HS-27A (cell line): Measurements from ENCODE around the gene RYR1.
"Not testable (repeated sequence)": the region's sequence is repeated elsewhere in the genome, so short reads cannot be mapped to it uniquely, and the experiment has no call there.

ENCODE experiments used
- DNase-seq: peaks from one replicate; pipeline ENCODE4 v3.0.0-alpha.2; 2012; ENCODE audit warnings: low read depth, missing footprints

The RYR1 gene

GRCh38 chr19:38538793-38539528, 105.5 kb downstream of the RYR1 start:
- DNase-seq: no peak

GRCh38 chr19:38539751-38540150, 106.3 kb downstream of the RYR1 start:
- no peak for DNase-seq

DNA sequence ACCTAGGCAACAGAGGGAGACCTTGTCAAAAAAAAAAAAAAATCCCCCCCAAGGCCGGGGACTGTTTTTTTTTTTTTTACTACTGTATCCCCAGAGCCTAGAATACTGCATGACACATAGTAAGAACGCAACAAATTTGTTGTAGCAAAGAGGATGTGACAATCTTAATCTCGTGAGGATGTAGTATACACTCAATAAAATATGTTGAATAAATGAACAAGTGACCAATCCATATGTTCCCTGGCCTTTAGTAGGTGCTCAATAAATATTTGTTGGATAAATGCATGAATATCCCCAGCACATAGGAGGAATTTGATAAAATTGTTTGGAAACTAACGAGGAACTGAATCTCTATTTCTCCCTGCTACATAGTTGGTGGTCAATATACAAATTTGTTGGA, 108.5 kb downstream of the RYR1 start:
- no peak for DNase-seq

DNA sequence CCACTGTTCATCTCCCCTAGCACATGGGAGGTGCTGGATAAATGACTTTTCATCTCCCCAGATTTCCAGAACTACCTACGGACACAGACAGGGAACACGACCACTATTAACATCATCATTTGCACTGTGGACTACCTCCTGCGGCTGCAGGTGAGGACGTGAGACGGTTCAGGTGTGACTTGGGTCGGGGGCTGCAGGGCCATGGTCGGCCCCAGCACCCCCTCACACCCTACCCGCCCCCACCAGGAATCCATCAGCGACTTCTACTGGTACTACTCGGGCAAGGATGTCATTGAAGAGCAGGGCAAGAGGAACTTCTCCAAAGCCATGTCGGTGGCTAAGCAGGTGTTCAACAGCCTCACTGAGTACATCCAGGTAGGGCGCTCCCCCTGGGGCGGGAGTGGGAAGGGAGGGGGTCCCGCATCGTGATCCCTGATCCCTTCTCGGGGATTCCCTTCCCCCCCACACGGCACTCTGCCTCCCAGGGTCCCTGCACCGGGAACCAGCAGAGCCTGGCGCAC, 109.9 kb downstream of the RYR1 start:
- no peak for DNase-seq

DNA sequence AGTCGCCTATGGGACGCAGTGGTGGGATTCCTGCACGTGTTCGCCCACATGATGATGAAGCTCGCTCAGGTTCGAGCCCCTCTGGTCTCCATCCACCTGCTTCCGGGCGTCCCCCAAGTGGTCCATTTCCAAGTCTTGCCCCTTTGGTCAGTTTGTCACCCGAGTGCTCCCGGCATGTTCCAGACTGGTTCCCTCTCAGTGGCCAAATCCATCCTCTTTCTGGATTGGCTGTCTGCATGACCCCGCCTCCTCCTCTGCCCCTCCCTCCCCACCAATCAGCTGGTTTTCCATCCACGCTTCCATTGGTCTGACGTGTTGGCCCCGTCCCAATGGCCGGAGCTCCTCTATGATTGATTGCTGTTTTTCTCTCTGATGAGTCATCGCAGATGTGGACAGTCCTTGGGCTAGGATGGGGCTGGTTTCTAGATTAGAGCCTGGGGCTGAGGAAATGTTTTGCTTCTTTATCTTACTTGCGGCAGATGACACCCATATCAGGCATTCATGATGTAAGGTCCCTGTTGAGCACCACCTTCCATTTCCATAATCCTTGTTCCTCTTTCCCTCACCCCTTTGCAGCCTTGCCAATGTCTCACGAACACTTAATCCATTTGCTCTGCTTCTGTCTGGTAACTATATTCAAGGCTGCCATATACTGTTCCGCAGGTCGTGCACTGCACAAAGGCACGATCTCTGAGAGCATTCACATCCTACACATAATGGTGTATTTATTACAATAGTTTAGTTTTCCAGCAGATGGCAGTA, 110.5 kb downstream of the RYR1 start:
- peak; percentile 93 for DNase-seq

- DNase-seq: no peak
These were observed 111.3 kb downstream of the RYR1 start for GRCh38 chr19:38544569-38545315.

DNA sequence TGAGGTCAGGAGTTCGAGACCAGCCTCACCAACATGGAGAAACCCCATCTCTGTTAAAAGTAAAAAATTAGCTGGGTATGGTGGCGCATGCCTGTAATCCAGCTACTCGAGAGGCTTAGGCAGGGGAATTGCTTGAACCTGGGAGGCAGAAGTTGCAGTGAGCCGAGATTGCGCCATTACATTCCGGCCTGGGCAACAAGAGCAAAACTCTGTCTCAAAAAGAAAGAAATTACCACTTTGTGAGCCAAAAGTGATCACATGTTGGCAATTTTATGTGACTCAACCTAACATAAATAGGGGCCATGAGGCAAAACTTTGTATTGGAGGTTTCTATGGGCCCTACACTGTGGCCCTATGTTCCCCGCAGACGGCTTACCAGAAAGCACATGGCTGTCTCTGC, 112.1 kb downstream of the RYR1 start:
- DNase-seq: no peak

- DNase-seq: no peak
These were observed 113.9 kb downstream of the RYR1 start for GRCh38 chr19:38547421-38547820.

DNA sequence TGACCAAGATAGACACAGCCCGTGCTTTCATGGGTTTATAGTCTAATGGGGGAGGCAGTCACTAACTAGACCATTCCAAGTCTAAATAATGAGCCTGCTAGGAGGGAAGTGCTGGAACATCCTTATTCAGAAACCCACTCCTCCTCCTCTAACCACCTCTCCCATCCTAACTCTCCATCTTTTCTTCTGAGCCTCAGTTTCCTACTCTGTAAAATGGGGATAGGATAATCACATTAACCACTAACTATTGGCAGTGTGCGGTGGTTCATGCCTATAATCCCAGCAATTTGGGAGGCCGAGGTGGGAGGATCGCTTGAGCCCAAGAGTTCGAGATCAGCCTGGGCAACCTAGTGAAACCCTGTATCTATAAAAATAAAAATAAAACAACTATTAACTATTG, 115.6 kb downstream of the RYR1 start:
- DNase-seq: no peak

DNA sequence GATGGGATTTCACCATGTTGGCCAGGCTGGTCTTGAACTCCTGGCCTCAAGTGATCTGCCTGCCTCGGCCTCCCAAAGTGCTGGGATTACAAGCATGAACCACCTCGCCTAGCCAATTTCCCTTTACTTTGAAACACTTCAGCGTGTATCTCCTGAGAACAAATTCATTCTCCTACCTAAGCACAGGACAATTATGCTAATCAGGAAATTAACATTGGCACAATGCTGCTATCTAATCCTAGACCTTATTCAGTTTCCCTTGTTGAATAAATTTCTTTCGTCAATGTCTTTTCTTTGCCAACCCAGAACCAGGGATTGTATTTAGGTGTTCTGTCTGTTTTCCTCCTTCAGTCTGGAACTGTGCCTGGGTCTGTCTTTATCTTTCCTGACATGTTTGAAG, 116.5 kb downstream of the RYR1 start:
- DNase-seq: no peak

GRCh38 chr19:38550376-38550775, 116.9 kb downstream of the RYR1 start:
- DNase-seq: no peak

- DNase-seq: no peak
These were observed 117.9 kb downstream of the RYR1 start for GRCh38 chr19:38551450-38551813.

DNA sequence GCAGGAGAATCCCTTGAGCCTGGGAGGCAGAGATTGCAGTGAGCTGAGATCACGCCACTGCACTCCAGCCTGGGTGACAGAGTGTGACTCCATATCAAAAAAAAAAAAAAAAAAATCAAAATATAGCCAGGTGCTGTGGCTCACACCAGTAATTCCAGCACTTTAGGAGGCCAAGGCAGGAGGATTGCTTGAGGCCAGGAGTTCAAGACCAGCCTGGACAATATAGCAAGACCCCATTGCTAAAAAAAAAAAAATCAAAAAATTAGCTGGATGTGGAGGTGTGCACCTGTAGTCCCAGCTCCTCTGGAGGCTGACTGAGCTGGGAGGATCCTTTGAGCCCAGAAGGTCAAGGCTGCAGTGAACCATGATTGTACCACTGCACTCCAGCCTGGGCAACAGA, 119.7 kb downstream of the RYR1 start:
- DNase-seq: not testable (repeated sequence)

DNA sequence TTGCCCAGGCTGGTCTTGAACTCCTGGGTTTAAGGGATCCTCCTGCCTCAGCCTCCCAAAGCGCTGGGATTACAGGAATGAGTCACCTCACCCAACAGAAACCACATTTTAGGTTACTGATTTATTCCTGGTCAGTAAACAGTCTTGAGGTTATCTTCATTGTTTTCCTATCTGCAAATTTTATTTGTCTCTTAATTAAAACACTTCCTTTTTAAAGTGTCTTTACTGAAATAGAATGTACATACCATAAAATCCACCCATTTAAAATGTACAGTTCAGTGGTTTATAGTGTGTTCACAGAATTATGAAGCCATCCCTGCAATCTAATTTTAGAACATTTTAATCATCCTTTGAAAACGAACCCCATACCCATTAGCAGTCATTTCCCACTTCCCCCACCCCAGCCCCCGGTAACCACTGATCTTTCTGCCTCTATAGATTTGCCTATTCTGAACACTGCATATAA, 121.2 kb downstream of the RYR1 start:
- no peak for DNase-seq

DNA sequence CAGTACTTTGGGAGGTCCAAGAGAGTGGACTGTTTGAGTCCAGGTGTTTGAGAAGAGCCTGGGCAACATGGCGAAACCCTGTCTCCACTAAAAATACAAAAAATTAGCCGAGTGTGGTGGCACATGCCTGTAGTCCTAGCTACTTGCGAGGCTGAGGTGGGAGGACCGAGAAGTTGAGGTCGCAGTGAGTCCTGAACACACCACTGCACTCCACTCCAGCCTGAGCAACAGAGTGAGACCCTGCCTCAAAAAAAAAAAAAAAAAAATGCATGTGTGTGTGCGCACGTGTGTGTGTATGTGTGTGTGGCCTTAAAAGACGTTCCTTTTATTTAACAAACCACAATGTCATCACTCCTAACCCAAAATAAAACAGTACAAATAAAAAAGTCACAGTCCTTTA, 121.7 kb downstream of the RYR1 start:
- no peak for DNase-seq

- DNase-seq: no peak
These were observed 123.2 kb downstream of the RYR1 start for GRCh38 chr19:38556521-38557174.

- DNase-seq: no peak
These were observed 123.8 kb downstream of the RYR1 start for GRCh38 chr19:38557205-38557799.

DNA sequence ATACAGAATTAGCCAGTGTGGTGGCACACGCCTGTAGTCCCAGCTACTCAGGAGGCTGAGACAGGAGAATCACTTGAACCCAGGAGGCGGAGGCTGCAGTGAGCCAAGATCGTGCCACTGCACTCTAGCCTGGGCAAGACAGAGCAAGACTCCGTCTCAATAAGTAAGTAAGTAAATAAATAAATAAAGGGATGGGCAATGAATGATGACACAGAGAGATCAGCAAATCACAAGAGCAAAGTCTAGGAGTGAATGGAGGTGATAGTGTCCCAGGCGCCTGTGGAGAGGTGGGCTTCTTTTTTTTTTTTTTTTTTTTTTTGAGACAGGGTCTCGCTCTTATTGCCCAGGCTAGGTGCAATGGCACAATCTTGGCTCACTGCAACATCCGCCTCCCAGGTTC, 125.4 kb downstream of the RYR1 start:
- not testable (repeated sequence) for DNase-seq

DNA sequence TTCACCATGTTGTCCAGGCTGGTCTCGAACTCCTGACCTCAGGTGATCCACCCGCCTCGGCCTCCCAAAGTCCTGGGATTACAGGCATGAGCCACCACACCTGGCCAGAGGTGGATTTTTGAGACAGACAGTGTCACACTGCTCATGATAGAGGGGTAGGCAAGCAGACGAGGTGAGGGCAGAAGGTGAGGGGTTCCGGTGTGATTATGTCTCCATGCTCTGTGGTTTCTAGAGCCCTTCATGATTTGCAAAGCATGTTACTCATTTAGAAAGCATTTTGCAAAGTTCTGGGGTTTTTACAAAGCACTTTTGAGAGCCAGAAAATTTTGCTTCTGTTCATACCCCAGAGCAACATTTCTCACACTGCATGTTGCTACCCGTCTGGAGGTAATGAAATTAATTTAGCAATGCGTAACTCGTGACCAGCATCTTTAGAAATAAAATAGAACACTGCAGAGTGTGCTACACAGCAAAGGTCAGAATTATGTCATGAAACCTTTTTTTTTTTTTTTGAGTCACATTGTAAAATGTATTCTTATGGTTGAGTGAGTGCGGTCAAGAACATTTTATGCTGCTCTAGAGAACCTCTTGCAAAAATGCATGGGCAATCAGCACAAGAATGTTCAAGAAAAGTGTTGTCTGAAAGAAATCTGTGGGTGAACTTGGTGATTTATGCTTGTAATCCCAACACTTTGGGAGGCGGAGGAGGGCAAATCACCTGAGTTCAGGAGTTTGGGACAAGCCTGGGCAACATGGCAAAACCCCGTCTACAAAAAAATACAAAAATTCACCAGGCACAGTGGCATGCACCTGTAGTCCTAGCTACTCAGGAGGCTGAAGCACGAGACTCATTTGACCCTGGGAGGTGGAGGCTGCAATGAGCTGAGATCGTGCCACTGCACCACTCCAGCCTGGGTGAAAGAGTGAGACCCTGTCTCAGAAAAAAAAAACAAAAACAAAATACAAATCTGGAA, 126.2 kb downstream of the RYR1 start:
- DNase-seq: no peak

DNA sequence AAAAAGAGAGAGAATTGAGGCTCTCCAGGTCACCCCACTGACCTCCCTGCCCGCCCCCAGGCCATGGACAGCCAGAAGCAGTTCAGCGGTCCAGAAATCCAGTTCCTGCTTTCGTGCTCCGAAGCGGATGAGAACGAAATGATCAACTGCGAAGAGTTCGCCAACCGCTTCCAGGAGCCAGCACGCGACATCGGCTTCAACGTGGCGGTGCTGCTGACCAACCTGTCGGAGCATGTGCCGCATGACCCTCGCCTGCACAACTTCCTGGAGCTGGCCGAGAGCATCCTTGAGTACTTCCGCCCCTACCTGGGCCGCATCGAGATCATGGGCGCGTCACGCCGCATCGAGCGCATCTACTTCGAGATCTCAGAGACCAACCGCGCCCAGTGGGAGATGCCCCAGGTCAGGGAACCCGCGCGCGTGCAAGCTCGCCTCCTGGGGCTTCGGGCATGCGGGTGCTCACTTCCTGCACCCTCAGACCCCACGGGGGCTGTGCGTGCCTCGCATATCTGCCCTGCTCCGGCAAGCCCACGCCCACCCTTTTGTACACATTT, 127.6 kb downstream of the RYR1 start:
- DNase-seq: no peak
